H9 (cell line): ENCODE measurements around the gene IL1RAPL1. TPM values are rescaled to one million over a fixed set of nuclear protein-coding genes. Genes with fewer than 3 reads are reported as not detected.

Source experiments
- DNase-seq: peaks from one replicate; pipeline ENCODE4 v3.0.0-alpha.2; 2017
- H2AFZ ChIP-seq: one replicate; pipeline ENCODE4 v1.6.1; 2013; ENCODE audit warnings: mild to moderate bottlenecking, low read length, control low read depth, moderate library complexity
- H2AK5ac ChIP-seq: 2 replicates; pipeline ENCODE4 v1.6.1; 2013; ENCODE audit warnings: low read length, control low read depth, mixed read lengths; ENCODE audit not compliant: insufficient read length
- H2BK120ac ChIP-seq: one replicate; pipeline ENCODE4 v1.6.1; 2013; ENCODE audit warnings: low read depth, mild to moderate bottlenecking, low read length, control low read depth, inconsistent platforms; ENCODE audit not compliant: poor library complexity, severe bottlenecking
- H2BK12ac ChIP-seq: 2 replicates; pipeline ENCODE4 v1.6.1; 2013; ENCODE audit warnings: low read length, control low read depth, mixed read lengths, low read depth; ENCODE audit not compliant: insufficient read length
- H2BK15ac ChIP-seq: 2 replicates; pipeline ENCODE4 v1.6.1; 2013; ENCODE audit warnings: low read depth, low read length, control low read depth
- H2BK20ac ChIP-seq: one replicate; pipeline ENCODE4 v1.6.1; 2013; ENCODE audit warnings: low read depth, mild to moderate bottlenecking, low read length, control low read depth, inconsistent platforms; ENCODE audit not compliant: poor library complexity, severe bottlenecking
- H2BK5ac ChIP-seq: 2 replicates; pipeline ENCODE4 v1.6.1; 2013; ENCODE audit warnings: low read length, control low read depth, mixed read lengths; ENCODE audit not compliant: insufficient read length
- H3K14ac ChIP-seq: 2 replicates; pipeline ENCODE4 v1.6.1; 2013; ENCODE audit warnings: low read length, control low read depth; ENCODE audit not compliant: insufficient read depth
- H3K18ac ChIP-seq: 2 replicates; pipeline ENCODE4 v1.6.1; 2013; ENCODE audit warnings: low read depth, mild to moderate bottlenecking, mixed read lengths, low read length, control low read depth; ENCODE audit not compliant: insufficient read length
- H3K23ac ChIP-seq: 2 replicates; pipeline ENCODE4 v1.6.1; 2013; ENCODE audit warnings: low read length, control low read depth, mixed read lengths, low read depth; ENCODE audit not compliant: insufficient read length
- H3K23me2 ChIP-seq: 2 replicates; pipeline ENCODE4 v1.6.1; 2013; ENCODE audit warnings: low read depth, mild to moderate bottlenecking, mixed read lengths, low read length, control low read depth; ENCODE audit not compliant: insufficient read length, poor library complexity, severe bottlenecking
- H3K27ac ChIP-seq: 2 replicates; pipeline ENCODE4 v1.5.1; 2013; ENCODE audit warnings: low read length, control low read depth, mixed read lengths, low read depth; ENCODE audit not compliant: insufficient read length
- H3K27me3 ChIP-seq: 2 replicates; pipeline ENCODE4 v1.6.1; 2013; ENCODE audit warnings: low read length, control low read depth, inconsistent platforms; ENCODE audit not compliant: insufficient read depth
- H3K4ac ChIP-seq: 2 replicates; pipeline ENCODE4 v1.6.1; 2013; ENCODE audit warnings: low read depth, mild to moderate bottlenecking, control low read depth, inconsistent platforms, low read length, moderate library complexity
- H3K4me1 ChIP-seq: 2 replicates; pipeline ENCODE4 v1.6.1; 2013; ENCODE audit warnings: low read length, control low read depth, inconsistent platforms; ENCODE audit not compliant: insufficient read depth
- H3K4me2 ChIP-seq: 2 replicates; pipeline ENCODE4 v1.6.1; 2013; ENCODE audit warnings: low read length, control low read depth, mixed read lengths; ENCODE audit not compliant: insufficient read length, insufficient read depth
- H3K56ac ChIP-seq: 2 replicates; pipeline ENCODE4 v1.6.1; 2013; ENCODE audit warnings: low read depth, mild to moderate bottlenecking, mixed read lengths, low read length, control low read depth; ENCODE audit not compliant: insufficient read length
- H3K79me1 ChIP-seq: 2 replicates; pipeline ENCODE4 v1.6.1; 2013; ENCODE audit warnings: low read depth, mild to moderate bottlenecking, moderate library complexity, low read length, control low read depth, inconsistent platforms; ENCODE audit not compliant: insufficient read depth, poor library complexity, severe bottlenecking
- H3K79me2 ChIP-seq: 2 replicates; pipeline ENCODE4 v1.6.1; 2013; ENCODE audit warnings: low read length, control low read depth, inconsistent platforms; ENCODE audit not compliant: insufficient read depth
- H3K9ac ChIP-seq: 2 replicates; pipeline ENCODE4 v1.6.1; 2013; ENCODE audit warnings: low read length, control low read depth, mixed read lengths; ENCODE audit not compliant: insufficient read length; ENCODE audit errors: extremely low read depth
- H3K9me3 ChIP-seq: one replicate; pipeline ENCODE4 v1.6.1; 2013; ENCODE audit warnings: low read depth, low read length, inconsistent platforms; ENCODE audit not compliant: control insufficient read depth
- H3T11ph ChIP-seq: one replicate; pipeline ENCODE4 v1.6.1; 2013; ENCODE audit warnings: mild to moderate bottlenecking, low read length, control low read depth, inconsistent platforms
- H4K20me1 ChIP-seq: one replicate; pipeline ENCODE4 v1.6.1; 2013; ENCODE audit not compliant: control insufficient read depth, insufficient read length, insufficient read depth
- H4K5ac ChIP-seq: 2 replicates; pipeline ENCODE4 v1.6.1; 2013; ENCODE audit warnings: low read depth, mild to moderate bottlenecking, mixed read lengths, low read length, control low read depth; ENCODE audit not compliant: insufficient read length
- H4K8ac ChIP-seq: replicated peaks from 2 replicates; pipeline ENCODE4 v1.6.1; 2013; ENCODE audit warnings: low read length, control low read depth, mixed read lengths, low read depth; ENCODE audit not compliant: insufficient read length
- H4K91ac ChIP-seq: 2 replicates; pipeline ENCODE4 v1.6.1; 2013; ENCODE audit warnings: low read depth, mild to moderate bottlenecking, moderate library complexity, mixed read lengths, low read length, control low read depth; ENCODE audit not compliant: insufficient read length
- H3K27ac Mint-ChIP-seq, 3 experiments: 2 replicates in 2 of 3; 3 replicates in 1 of 3; pipeline ENCODE4 v1.8.0; 2020 to 2021; ENCODE audit warnings: mixed read lengths in 3 of 3, mild to moderate bottlenecking in 1 of 3, moderate library complexity in 1 of 3
- H3K27me3 Mint-ChIP-seq: 2 replicates; pipeline ENCODE4 v1.8.0; 2021; ENCODE audit warnings: low read depth, mild to moderate bottlenecking, moderate library complexity, mixed read lengths
- H3K36me3 Mint-ChIP-seq, 3 experiments: 2 replicates in 2 of 3; 3 replicates in 1 of 3; pipeline ENCODE4 v1.8.0; 2020 to 2021; ENCODE audit warnings: low read depth in 3 of 3, mixed read lengths in 3 of 3; ENCODE audit not compliant: insufficient read depth in 1 of 3
- H3K4me1 Mint-ChIP-seq, 2 experiments: 2 replicates each; pipeline ENCODE4 v1.8.0; 2020; ENCODE audit warnings: mixed read lengths in 2 of 2
- H3K4me3 Mint-ChIP-seq, 2 experiments: 2 replicates in 1 of 2; 3 replicates in 1 of 2; pipeline ENCODE4 v1.8.0; 2020 to 2021; ENCODE audit warnings: mild to moderate bottlenecking in 2 of 2, mixed read lengths in 2 of 2, moderate library complexity in 1 of 2
- H3K9me3 Mint-ChIP-seq, 2 experiments: 2 replicates in 1 of 2; 3 replicates in 1 of 2; pipeline ENCODE4 v1.8.0; 2020; ENCODE audit warnings: mild to moderate bottlenecking in 2 of 2, mixed read lengths in 2 of 2, moderate library complexity in 1 of 2
- WGBS: extraction: QIAGEN DNeasy Blood & Tissue Kit; methylation state at CpG from one replicate; pipeline ENCODE4 v1.1.7; 2013; ENCODE audit warnings: missing lambda C conversion rate, low lambda C conversion rate, mixed read lengths; ENCODE audit not compliant: insufficient read length; ENCODE audit errors: extremely low coverage; 5-methylcytosine and 5-hydroxymethylcytosine counted together
- total RNA-seq: library from RNA; stranded (reverse); gene quantifications from 2 replicates; pipeline ENCODE4 v1.2.1, GENCODE V29; 2021
- TF ChIP-seq, protein P1 (sequence below): fragments of 200-600 bp; sonication (generic); conservative IDR thresholded peaks from 3 replicates; pipeline ENCODE4 v1.8.0; 2021; ENCODE audit warnings: antibody characterized with exemption, mild to moderate bottlenecking

IL1RAPL1 gene
- total RNA-seq, 1 experiment from 2014 or later: 0.31 TPM

DNA sequence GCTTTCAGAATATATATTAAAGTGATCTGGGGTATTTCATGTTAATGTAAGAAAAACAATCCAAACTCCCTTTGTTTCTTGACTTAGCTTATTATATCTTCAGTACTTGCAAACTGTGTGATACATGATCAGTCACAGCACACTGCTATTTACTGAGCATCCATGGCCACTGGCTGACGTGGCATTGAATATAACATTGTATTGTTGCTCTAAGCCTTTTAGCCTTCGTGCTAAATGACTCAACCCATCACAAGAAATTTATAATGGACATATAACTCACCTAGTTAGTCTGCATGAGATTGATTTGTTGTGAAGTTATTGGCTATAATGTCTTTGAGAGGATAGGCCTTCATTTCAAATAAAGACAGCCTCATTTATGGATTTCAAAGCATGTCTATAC, 642.6 kb downstream of the IL1RAPL1 start:
- Histone ChIP-seq H3K4me2 (no peak overlapping the region), H3K18ac (no peak overlapping the region), H3K56ac (no peak overlapping the region), H3K23me2 (no peaks in the 10 kb centered on the region), H4K91ac (no peak overlapping the region), H3K79me1 (no peaks in the 10 kb centered on the region), H3K23ac (no peak overlapping the region), H3K9ac (no peak overlapping the region), H3K4me1 (no peaks in the 10 kb centered on the region), H2BK12ac (no peak overlapping the region), H2BK20ac (no peak overlapping the region), H3T11ph (no peak overlapping the region), H2BK15ac (no peak overlapping the region), H4K5ac (no peak overlapping the region), H2BK5ac (no peak overlapping the region), H3K27ac (no peak overlapping the region), H4K8ac (no peak overlapping the region), H4K20me1 (no peaks in the 10 kb centered on the region), H3K27me3 (peaks cover 21% of the 10 kb centered on the region), H2AFZ (no peak overlapping the region), H2BK120ac (no peak overlapping the region), H2AK5ac (no peak overlapping the region), H3K79me2 (no peaks in the 10 kb centered on the region), H3K9me3 (peaks cover 3% of the 10 kb centered on the region), H3K14ac (no peak overlapping the region), H3K4ac (no peak overlapping the region)
- Mint-ChIP-seq H3K9me3 (peaks cover 18 to 47% of the 10 kb centered on the region in 2 experiments), H3K4me3 (no peak overlapping the region), H3K36me3 (no peaks in the 10 kb centered on the region), H3K27me3 (peaks cover 96% of the 10 kb centered on the region), H3K27ac (no peak overlapping the region), H3K4me1 (peaks cover 9 to 10% of the 10 kb centered on the region in 2 experiments; a peak in 3 of 4 replicates)
- DNase-seq: no peak
- TF ChIP-seq, protein P1, sequence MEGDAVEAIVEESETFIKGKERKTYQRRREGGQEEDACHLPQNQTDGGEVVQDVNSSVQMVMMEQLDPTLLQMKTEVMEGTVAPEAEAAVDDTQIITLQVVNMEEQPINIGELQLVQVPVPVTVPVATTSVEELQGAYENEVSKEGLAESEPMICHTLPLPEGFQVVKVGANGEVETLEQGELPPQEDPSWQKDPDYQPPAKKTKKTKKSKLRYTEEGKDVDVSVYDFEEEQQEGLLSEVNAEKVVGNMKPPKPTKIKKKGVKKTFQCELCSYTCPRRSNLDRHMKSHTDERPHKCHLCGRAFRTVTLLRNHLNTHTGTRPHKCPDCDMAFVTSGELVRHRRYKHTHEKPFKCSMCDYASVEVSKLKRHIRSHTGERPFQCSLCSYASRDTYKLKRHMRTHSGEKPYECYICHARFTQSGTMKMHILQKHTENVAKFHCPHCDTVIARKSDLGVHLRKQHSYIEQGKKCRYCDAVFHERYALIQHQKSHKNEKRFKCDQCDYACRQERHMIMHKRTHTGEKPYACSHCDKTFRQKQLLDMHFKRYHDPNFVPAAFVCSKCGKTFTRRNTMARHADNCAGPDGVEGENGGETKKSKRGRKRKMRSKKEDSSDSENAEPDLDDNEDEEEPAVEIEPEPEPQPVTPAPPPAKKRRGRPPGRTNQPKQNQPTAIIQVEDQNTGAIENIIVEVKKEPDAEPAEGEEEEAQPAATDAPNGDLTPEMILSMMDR: no peak
- no CpG with 5 or more reads among the region's 2 CpGs for WGBS
